Measurements from ENCODE around the gene MFGE8.

DNA sequence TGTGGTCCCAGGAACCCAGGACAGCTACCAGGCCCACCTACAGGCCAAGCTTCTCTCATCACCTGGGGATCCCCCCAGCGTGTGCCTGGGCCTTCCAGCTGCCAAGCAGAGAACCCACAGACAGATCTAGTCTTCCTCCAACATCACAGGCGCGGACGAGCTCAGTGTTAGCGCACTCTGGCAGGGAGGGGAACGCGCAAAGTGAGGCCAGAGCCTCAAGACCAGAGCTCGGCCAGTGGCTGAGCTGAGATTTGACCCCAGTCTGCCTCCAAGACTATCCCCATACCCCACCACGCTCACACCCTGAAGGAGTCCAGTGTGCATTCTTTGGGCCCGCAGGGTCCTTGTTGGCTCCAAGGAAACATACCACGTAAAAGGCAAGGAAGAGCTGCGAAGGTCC is 5.1 kb downstream of the MFGE8 start:
- TF ChIP-seq POLR2AphosphoS5 (IDR thresholded peaks at IDR 0.05; ENCODE audit: low read depth, low read length) (no peak), TAF1 (IDR thresholded peaks at IDR 0.05; ENCODE audit: borderline replicate concordance, insufficient read depth, low read length) (no peak)
- TF ChIP-seq, protein P1, sequence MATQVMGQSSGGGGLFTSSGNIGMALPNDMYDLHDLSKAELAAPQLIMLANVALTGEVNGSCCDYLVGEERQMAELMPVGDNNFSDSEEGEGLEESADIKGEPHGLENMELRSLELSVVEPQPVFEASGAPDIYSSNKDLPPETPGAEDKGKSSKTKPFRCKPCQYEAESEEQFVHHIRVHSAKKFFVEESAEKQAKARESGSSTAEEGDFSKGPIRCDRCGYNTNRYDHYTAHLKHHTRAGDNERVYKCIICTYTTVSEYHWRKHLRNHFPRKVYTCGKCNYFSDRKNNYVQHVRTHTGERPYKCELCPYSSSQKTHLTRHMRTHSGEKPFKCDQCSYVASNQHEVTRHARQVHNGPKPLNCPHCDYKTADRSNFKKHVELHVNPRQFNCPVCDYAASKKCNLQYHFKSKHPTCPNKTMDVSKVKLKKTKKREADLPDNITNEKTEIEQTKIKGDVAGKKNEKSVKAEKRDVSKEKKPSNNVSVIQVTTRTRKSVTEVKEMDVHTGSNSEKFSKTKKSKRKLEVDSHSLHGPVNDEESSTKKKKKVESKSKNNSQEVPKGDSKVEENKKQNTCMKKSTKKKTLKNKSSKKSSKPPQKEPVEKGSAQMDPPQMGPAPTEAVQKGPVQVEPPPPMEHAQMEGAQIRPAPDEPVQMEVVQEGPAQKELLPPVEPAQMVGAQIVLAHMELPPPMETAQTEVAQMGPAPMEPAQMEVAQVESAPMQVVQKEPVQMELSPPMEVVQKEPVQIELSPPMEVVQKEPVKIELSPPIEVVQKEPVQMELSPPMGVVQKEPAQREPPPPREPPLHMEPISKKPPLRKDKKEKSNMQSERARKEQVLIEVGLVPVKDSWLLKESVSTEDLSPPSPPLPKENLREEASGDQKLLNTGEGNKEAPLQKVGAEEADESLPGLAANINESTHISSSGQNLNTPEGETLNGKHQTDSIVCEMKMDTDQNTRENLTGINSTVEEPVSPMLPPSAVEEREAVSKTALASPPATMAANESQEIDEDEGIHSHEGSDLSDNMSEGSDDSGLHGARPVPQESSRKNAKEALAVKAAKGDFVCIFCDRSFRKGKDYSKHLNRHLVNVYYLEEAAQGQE (IDR thresholded peaks at IDR 0.05; ENCODE audit: insufficient read depth in 1 of 2, low read depth in 2 of 2, low read length in 2 of 2), result no peak

All from PFSK-1 (cell line).